ENCODE measurements around the gene WDR1. TPM values are rescaled to one million over a fixed set of nuclear protein-coding genes. Genes with fewer than 3 reads are reported as not detected.

WDR1 gene
- total and polyA plus RNA-seq, 11 donors = 76.1 to 299 (median 185) TPM

- DNase-seq = peak in 1 of 5 donors; percentile 46
- Histone ChIP-seq H3K4me3 (no peak overlapping the region), H3K27me3 (no peaks in the 10 kb centered on the region), H3K27ac (peak overlapping the region in 3 of 12 donors; percentile 7 to 78 (median 72)), H3K4me1 (peaks cover 0 to 59% (median 43%) of the 10 kb centered on the region in 12 donors), H3K36me3 (peaks cover 7 to 100% (median 98%) of the 10 kb centered on the region in 9 donors), H3K9me3 (no peaks in the 10 kb centered on the region)
- TF ChIP-seq POLR2A (IDR thresholded peaks at IDR 0.05) (no peak), CTCF (IDR thresholded peaks at IDR 0.05) (no peak)
- WGBS, 4 donors = 83 to 88% (median 86%) methylated on average over 6 to 13 of the region's 13 CpGs
- ATAC-seq = no peak
- intact Hi-C loops (cut with DNase I) = no loop called here
Observed at GRCh38 chr4:10086506-10087120, 30.0 kb downstream of the WDR1 start.

- H3K27me3 ChIP-seq = no peaks in the 10 kb centered on the region
- H3K4me3 ChIP-seq = no peak overlapping the region
- intact Hi-C loops (cut with DNase I) = no loop called here
- DNase-seq (peak in 1 of 5 donors; percentile 4), ATAC-seq (no peak)
- H3K36me3 ChIP-seq = peaks cover 3 to 100% (median 98%) of the 10 kb centered on the region in 9 donors
- H3K27ac ChIP-seq = peak overlapping the region in 8 of 12 donors; percentile 3 to 78 (median 38)
- TF ChIP-seq CTCF (IDR thresholded peaks at IDR 0.05) = no peak
- TF ChIP-seq POLR2A (IDR thresholded peaks at IDR 0.05) = no peak
- no peaks in the 10 kb centered on the region for H3K9me3 ChIP-seq
- 76 to 83% (median 82%) methylated on average over 22 to 23 of the region's 23 CpGs for WGBS, 4 donors
- H3K4me1 ChIP-seq = peaks cover 0 to 54% (median 42%) of the 10 kb centered on the region in 12 donors
Observed at GRCh38 chr4:10085828-10086505, 30.6 kb downstream of the WDR1 start.

GRCh38 chr4:10085386-10085785, 31.2 kb downstream of the WDR1 start:
- H3K27ac ChIP-seq = peak overlapping the region in 9 of 12 donors; percentile 4 to 82 (median 51)
- WGBS, 4 donors = 60 to 81% (median 66%) methylated on average over 10 to 11 of the region's 11 CpGs
- peaks cover 3 to 100% (median 98%) of the 10 kb centered on the region in 9 donors for H3K36me3 ChIP-seq
- H3K4me3 ChIP-seq = no peak overlapping the region
- H3K9me3 ChIP-seq = no peaks in the 10 kb centered on the region
- H3K27me3 ChIP-seq = no peaks in the 10 kb centered on the region
- no peak for TF ChIP-seq POLR2A (IDR thresholded peaks at IDR 0.05)
- TF ChIP-seq CTCF (IDR thresholded peaks at IDR 0.05) = no peak
- H3K4me1 ChIP-seq = peaks cover 0 to 59% (median 42%) of the 10 kb centered on the region in 12 donors
- ATAC-seq (peak in 3 of 4 donors; percentile 4 to 21 (median 7)), DNase-seq (peak in 1 of 5 donors; percentile 62)
- intact Hi-C loops (cut with DNase I) = no loop called here

GRCh38 chr4:10084651-10085358, 31.8 kb downstream of the WDR1 start:
- peaks cover 3 to 100% (median 98%) of the 10 kb centered on the region in 9 donors for H3K36me3 ChIP-seq
- DNase-seq (peak in 1 of 5 donors; percentile 40), ATAC-seq (peak; percentile 49 to 74 (median 68))
- peaks cover 0 to 59% (median 38%) of the 10 kb centered on the region in 12 donors for H3K4me1 ChIP-seq
- no peaks in the 10 kb centered on the region for H3K9me3 ChIP-seq
- H3K27me3 ChIP-seq = no peaks in the 10 kb centered on the region
- 64 to 92% (median 75%) methylated on average over 9 to 21 of the region's 21 CpGs for WGBS, 4 donors
- intact Hi-C loops (cut with DNase I) = no loop called here
- no peak overlapping the region for H3K4me3 ChIP-seq
- TF ChIP-seq CTCF (IDR thresholded peaks at IDR 0.05) (peak in 6 of 12 donors; percentile 4 to 37 (median 24)), POLR2A (IDR thresholded peaks at IDR 0.05) (no peak)
- peak overlapping the region in 11 of 12 donors; percentile 4 to 82 (median 51) for H3K27ac ChIP-seq
